HCT116 (cell line): ENCODE measurements around the gene NUP210. TPM values are rescaled to one million over a fixed set of nuclear protein-coding genes. Genes with fewer than 3 reads are reported as not detected.

Source experiments
- ATAC-seq: fragments of 200-7000 bp; cut with Tn5 transposase; 2 replicates; pipeline ENCODE4 v1.9.1; 2020; ENCODE audit warnings: mild to moderate bottlenecking, moderate library complexity
- BruUV-seq: library from RNA; stranded (reverse); fragments of 400-500 nt; replicated peaks from 2 replicates; lab custom pipeline; 2021; lab: Mats Ljungman, UMichigan
- CTCF ChIA-PET: fragments of 300-600 bp; sonication (Branson Sonifier 250); formaldehyde crosslinking; loops from one replicate; lab custom pipeline; 2021; ENCODE audit warnings: antibody characterized with exemption; lab: Charles Lee
- POLR2A ChIA-PET: fragments of 300-600, 350-600 bp; sonication (Branson Sonifier 250); formaldehyde crosslinking; loops from one replicate; lab custom pipeline; 2021; ENCODE audit warnings: antibody characterized with exemption; lab: Charles Lee
- RAD21 ChIA-PET, 2 experiments: fragments of 300-600 bp; sonication (Branson Sonifier 250); formaldehyde crosslinking; loops; one replicate each; lab custom pipeline; 2023; ENCODE audit warnings: low total read pairs in 2 of 2; ENCODE audit not compliant: uncharacterized antibody in 2 of 2, unreplicated experiment in 2 of 2, low non-redundant PET in 1 of 2; lab: Charles Lee
- DNase-seq: peaks from one replicate; pipeline ENCODE4 v3.0.0-alpha.2; 2010; ENCODE audit warnings: low read depth, low spot score
- H2AFZ ChIP-seq: fragments of 200-600 bp; shearing (Covaris generic), sonication (generic); 2 replicates; pipeline ENCODE4 v1.6.1; 2017; ENCODE audit warnings: low read depth, mixed run types, mixed read lengths, antibody characterized with exemption, low read length; ENCODE audit not compliant: poor library complexity, severe bottlenecking
- H3K27ac ChIP-seq: 2 replicates; pipeline ENCODE4 v1.5.1; 2012; ENCODE audit warnings: low read depth, low read length
- H3K27me3 ChIP-seq: fragments of 200-600 bp; sonication (generic); 2 replicates; pipeline ENCODE4 v1.6.1; 2016; ENCODE audit warnings: mixed run types, low read length, mixed read lengths; ENCODE audit not compliant: insufficient read depth
- H3K36me3 ChIP-seq, 2 experiments: fragments of 200-500 bp in 1 of 2; fragments of 200-600 bp in 1 of 2; sonication (Bioruptor generic) in 1 of 2; sonication (generic) in 1 of 2; 2 replicates each; pipeline versions ENCODE4 v1.5.1 to v1.6.1; 2014 to 2016; ENCODE audit warnings: low read length in 2 of 2, inconsistent platforms in 1 of 2, mixed read lengths in 1 of 2, mixed run types in 1 of 2; ENCODE audit not compliant: insufficient read depth in 2 of 2, control insufficient read depth in 1 of 2
- H3K4me1 ChIP-seq, 2 experiments: fragments of 200-600 bp in 1 of 2; sonication (generic) in 1 of 2; 2 replicates each; pipeline versions ENCODE4 v1.5.1 to v1.6.1; 2012 to 2017; ENCODE audit warnings: low read length in 2 of 2, inconsistent platforms in 1 of 2, mild to moderate bottlenecking in 1 of 2, mixed read lengths in 1 of 2, mixed run types in 1 of 2, moderate library complexity in 1 of 2; ENCODE audit not compliant: insufficient read depth in 2 of 2, control insufficient read depth in 1 of 2
- H3K4me2 ChIP-seq: fragments of 200-600 bp; sonication (generic); 2 replicates; pipeline ENCODE4 v1.6.1; 2017; ENCODE audit warnings: mixed run types, low read length, mixed read lengths
- H3K4me3 ChIP-seq, 2 experiments: fragments of 200-600 bp in 1 of 2; sonication (generic) in 1 of 2; replicated peaks in 1 of 2; 2 replicates each; pipeline ENCODE4 v1.5.1; 2011 to 2016; ENCODE audit warnings: low read length in 2 of 2, control low read depth in 1 of 2, low read depth in 1 of 2, mild to moderate bottlenecking in 1 of 2, mixed read lengths in 1 of 2, mixed run types in 1 of 2
- H3K79me2 ChIP-seq: fragments of 200-600 bp; sonication (generic); 2 replicates; pipeline ENCODE4 v1.6.1; 2017; ENCODE audit warnings: mild to moderate bottlenecking, mixed run types, low read length, moderate library complexity, mixed read lengths; ENCODE audit not compliant: insufficient read depth
- H3K9ac ChIP-seq: fragments of 200-600 bp; sonication (generic); 2 replicates; pipeline ENCODE4 v1.6.1; 2016; ENCODE audit warnings: low read length, mixed read lengths
- H3K9me2 ChIP-seq: fragments of 200-600 bp; sonication (generic), shearing (Covaris generic); 2 replicates; pipeline ENCODE4 v1.6.1; 2017; ENCODE audit warnings: mixed run types, mild to moderate bottlenecking, moderate library complexity; ENCODE audit not compliant: insufficient read depth
- H3K9me3 ChIP-seq, 2 experiments: fragments of 200-500 bp in 1 of 2; fragments of 200-600 bp in 1 of 2; sonication (Bioruptor generic) in 1 of 2; sonication (generic) in 1 of 2; 2 replicates each; pipeline ENCODE4 v1.6.1; 2014 to 2017; ENCODE audit warnings: low read length in 2 of 2, mixed read lengths in 2 of 2, inconsistent platforms in 1 of 2, low read depth in 1 of 2, mild to moderate bottlenecking in 1 of 2, mixed run types in 1 of 2, moderate library complexity in 1 of 2; ENCODE audit not compliant: control insufficient read depth in 1 of 2, insufficient read depth in 1 of 2
- H4K20me1 ChIP-seq: fragments of 200-600 bp; sonication (generic), shearing (Covaris generic); 2 replicates; pipeline ENCODE4 v1.6.1; 2017; ENCODE audit warnings: mixed run types, mild to moderate bottlenecking, moderate library complexity; ENCODE audit not compliant: insufficient read depth
- ATF3 ChIP-seq: IDR thresholded peaks from 2 replicates; pipeline ENCODE4 v1.6.1; 2012
- CBX3 ChIP-seq: IDR thresholded peaks from 2 replicates; pipeline ENCODE4 v1.6.1; 2012; ENCODE audit warnings: low read depth
- CEBPB ChIP-seq: IDR thresholded peaks from 2 replicates; pipeline ENCODE4 v1.6.1; 2012; ENCODE audit warnings: low read depth
- EGR1 ChIP-seq: IDR thresholded peaks from 2 replicates; pipeline ENCODE4 v1.6.1; 2012; ENCODE audit warnings: low read depth
- ELF1 ChIP-seq: IDR thresholded peaks from 2 replicates; pipeline ENCODE4 v1.6.1; 2012; ENCODE audit warnings: low read depth, borderline replicate concordance
- EZH2phosphoT487 ChIP-seq: fragments of 200-600 bp; IDR thresholded peaks from 2 replicates; pipeline ENCODE4 v1.6.1; 2018; ENCODE audit warnings: antibody characterized with exemption, borderline replicate concordance
- JUND ChIP-seq: IDR thresholded peaks from 2 replicates; pipeline ENCODE4 v1.6.1; 2012
- MAX ChIP-seq: IDR thresholded peaks from 2 replicates; pipeline ENCODE4 v1.6.1; 2012
- POLR2A ChIP-seq: IDR thresholded peaks from 2 replicates; pipeline ENCODE4 v1.7.0; 2011; ENCODE audit warnings: borderline replicate concordance; ENCODE audit not compliant: insufficient read depth, insufficient read length; ENCODE audit errors: extremely low read depth
- SIN3A ChIP-seq: IDR thresholded peaks from 2 replicates; pipeline ENCODE4 v1.6.1; 2012; ENCODE audit warnings: low read depth
- SP1 ChIP-seq: IDR thresholded peaks from 2 replicates; pipeline ENCODE4 v1.6.1; 2012; ENCODE audit warnings: low read depth
- SRF ChIP-seq: IDR thresholded peaks from 2 replicates; pipeline ENCODE4 v1.6.1; 2012; ENCODE audit warnings: low read depth
- TCF7L2 ChIP-seq: IDR thresholded peaks from 2 replicates; pipeline ENCODE4 v1.7.0; 2011; ENCODE audit warnings: borderline replicate concordance, inconsistent platforms; ENCODE audit not compliant: insufficient read depth, insufficient read length; ENCODE audit errors: extremely low read depth
- YY1 ChIP-seq: IDR thresholded peaks from 2 replicates; pipeline ENCODE4 v1.6.1; 2011; ENCODE audit warnings: low read length, low read depth, moderate library complexity, mild to moderate bottlenecking; ENCODE audit not compliant: insufficient replicate concordance; ENCODE audit errors: extremely low read depth
- ZBTB33 ChIP-seq: IDR thresholded peaks from 2 replicates; pipeline ENCODE4 v1.6.1; 2011; ENCODE audit warnings: mild to moderate bottlenecking, low read length, moderate library complexity; ENCODE audit not compliant: insufficient replicate concordance; ENCODE audit errors: extremely low read depth
- ZNF274 ChIP-seq: fragments of 200-500 bp; sonication (Bioruptor generic); IDR thresholded peaks from 2 replicates; pipeline ENCODE4 v1.6.1; 2014; ENCODE audit warnings: mild to moderate bottlenecking, low read depth, low read length, inconsistent platforms
- intact Hi-C: fragments of 100-400 bp; cut with micrococcal nuclease; formaldehyde crosslinking; loops from 2 replicates; pipeline ENCODE4 v1.10.0; 2022
- total RNA-seq: library from RNA; stranded (reverse); gene quantifications from one replicate; pipeline ENCODE4 v1.2.1, GENCODE V29; 2021; ENCODE audit not compliant: unreplicated experiment

The NUP210 gene
- total RNA-seq, 1 experiment from 2014 or later: 74.9 TPM

DNA sequence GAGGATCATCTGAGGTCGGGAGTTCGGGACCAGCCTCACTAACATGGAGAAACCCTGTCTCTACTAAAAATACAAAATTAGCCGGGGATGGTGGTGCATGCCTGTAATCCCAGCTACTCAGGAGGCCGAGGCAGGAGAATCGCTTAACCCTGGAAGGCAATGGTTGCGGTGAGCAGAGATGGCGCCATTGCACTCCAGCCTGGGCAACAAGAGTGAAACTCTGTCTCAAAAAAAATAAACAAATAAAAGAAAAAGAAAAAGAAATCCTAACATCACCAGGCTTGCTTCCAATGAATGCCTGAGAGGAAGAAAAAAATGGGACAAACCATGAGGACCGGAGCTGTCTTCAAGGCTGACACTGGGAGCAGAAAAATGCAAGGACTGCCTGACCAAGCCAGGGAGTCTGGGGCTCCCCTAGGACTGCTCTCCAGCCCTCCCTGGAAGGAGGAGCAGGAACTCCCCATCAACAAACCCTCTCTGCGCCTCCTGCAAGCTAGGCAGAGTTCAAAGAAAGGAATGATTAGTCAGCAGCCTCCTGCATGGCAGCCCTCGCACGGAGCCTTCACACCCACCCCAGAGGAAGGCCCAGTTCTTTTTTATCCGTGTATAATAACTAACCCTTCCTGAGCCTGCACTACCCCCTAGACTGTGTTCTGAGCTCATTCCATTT, 55.4 kb downstream of the NUP210 start:
- no peaks in the 10 kb centered on the region for H3K27me3 ChIP-seq
- ATAC-seq (no peak), DNase-seq (no peak)
- intact Hi-C loops: no loop called here
- H3K9ac ChIP-seq: no peak overlapping the region
- ChIA-PET POLR2A (no interaction called here), CTCF (no interaction called here), RAD21 (no interaction called here)
- H3K4me3 ChIP-seq: no peak overlapping the region
- H3K9me2 ChIP-seq: no peaks in the 10 kb centered on the region
- H3K4me2 ChIP-seq: no peak overlapping the region
- no peak for TF ChIP-seq ATF3
- TF ChIP-seq TCF7L2: no peak
- no peak for TF ChIP-seq POLR2A
- no peak for TF ChIP-seq ZNF274
- no peak for TF ChIP-seq MAX
- TF ChIP-seq ELF1: no peak
- no peak for TF ChIP-seq CEBPB
- no peak for TF ChIP-seq ZBTB33
- no peak for TF ChIP-seq EGR1
- no peak for TF ChIP-seq SRF
- TF ChIP-seq CBX3: no peak
- no peak for TF ChIP-seq JUND
- no peak for TF ChIP-seq SIN3A
- no peak for TF ChIP-seq SP1
- no peak for TF ChIP-seq EZH2phosphoT487
- no peak for TF ChIP-seq YY1
- H3K36me3 ChIP-seq: peaks cover 17 to 20% of the 10 kb centered on the region in 2 experiments; a peak in 3 of 4 replicates
- no peaks in the 10 kb centered on the region for H3K4me1 ChIP-seq
- no peaks in the 10 kb centered on the region for H3K79me2 ChIP-seq
- H3K9me3 ChIP-seq: no peaks in the 10 kb centered on the region
- H4K20me1 ChIP-seq: no peaks in the 10 kb centered on the region
- H3K27ac ChIP-seq: no peak overlapping the region
- no TSS peak for BruUV-seq
- no peak overlapping the region for H2AFZ ChIP-seq
